Type B pancreatic cell (in vitro differentiated cells): Measurements from ENCODE around the gene SYTL1. TPM values are rescaled to one million over a fixed set of nuclear protein-coding genes. Genes with fewer than 3 reads are reported as not detected.

Experiments used
- DNase-seq: peaks from one replicate; pipeline ENCODE4 v3.0.0; 2021; ENCODE audit warnings: mixed read lengths; ENCODE audit not compliant: unreplicated experiment; ENCODE audit errors: extremely low spot score
- H3K27ac Mint-ChIP-seq: 2 replicates; pipeline ENCODE4 v1.8.0; 2021; ENCODE audit warnings: mild to moderate bottlenecking, mixed read lengths
- H3K27me3 Mint-ChIP-seq: 2 replicates; pipeline ENCODE4 v1.8.0; 2021; ENCODE audit warnings: mixed read lengths
- H3K36me3 Mint-ChIP-seq: 2 replicates; pipeline ENCODE4 v1.8.0; 2021; ENCODE audit warnings: mixed read lengths
- H3K4me1 Mint-ChIP-seq: one replicate; pipeline ENCODE4 v1.8.0; 2021; ENCODE audit warnings: mixed read lengths; ENCODE audit not compliant: unreplicated experiment
- H3K4me3 Mint-ChIP-seq: 2 replicates; pipeline ENCODE4 v1.8.0; 2021; ENCODE audit warnings: mild to moderate bottlenecking, mixed read lengths
- H3K9me3 Mint-ChIP-seq: 2 replicates; pipeline ENCODE4 v1.8.0; 2021; ENCODE audit warnings: mixed read lengths
- total RNA-seq: library from RNA; stranded (reverse); gene quantifications from 2 replicates; pipeline ENCODE4 v1.2.1, GENCODE V29; 2021; ENCODE audit warnings: low replicate concordance
- TF ChIP-seq, protein P1 (sequence below): fragments of 200-600 bp; sonication (generic); conservative IDR thresholded peaks from 2 replicates; pipeline ENCODE4 v1.5.0; 2021; ENCODE audit warnings: antibody characterized with exemption, mild to moderate bottlenecking

The SYTL1 gene
- total RNA-seq, 1 donor from 2014 or later = 37.2 TPM

DNA sequence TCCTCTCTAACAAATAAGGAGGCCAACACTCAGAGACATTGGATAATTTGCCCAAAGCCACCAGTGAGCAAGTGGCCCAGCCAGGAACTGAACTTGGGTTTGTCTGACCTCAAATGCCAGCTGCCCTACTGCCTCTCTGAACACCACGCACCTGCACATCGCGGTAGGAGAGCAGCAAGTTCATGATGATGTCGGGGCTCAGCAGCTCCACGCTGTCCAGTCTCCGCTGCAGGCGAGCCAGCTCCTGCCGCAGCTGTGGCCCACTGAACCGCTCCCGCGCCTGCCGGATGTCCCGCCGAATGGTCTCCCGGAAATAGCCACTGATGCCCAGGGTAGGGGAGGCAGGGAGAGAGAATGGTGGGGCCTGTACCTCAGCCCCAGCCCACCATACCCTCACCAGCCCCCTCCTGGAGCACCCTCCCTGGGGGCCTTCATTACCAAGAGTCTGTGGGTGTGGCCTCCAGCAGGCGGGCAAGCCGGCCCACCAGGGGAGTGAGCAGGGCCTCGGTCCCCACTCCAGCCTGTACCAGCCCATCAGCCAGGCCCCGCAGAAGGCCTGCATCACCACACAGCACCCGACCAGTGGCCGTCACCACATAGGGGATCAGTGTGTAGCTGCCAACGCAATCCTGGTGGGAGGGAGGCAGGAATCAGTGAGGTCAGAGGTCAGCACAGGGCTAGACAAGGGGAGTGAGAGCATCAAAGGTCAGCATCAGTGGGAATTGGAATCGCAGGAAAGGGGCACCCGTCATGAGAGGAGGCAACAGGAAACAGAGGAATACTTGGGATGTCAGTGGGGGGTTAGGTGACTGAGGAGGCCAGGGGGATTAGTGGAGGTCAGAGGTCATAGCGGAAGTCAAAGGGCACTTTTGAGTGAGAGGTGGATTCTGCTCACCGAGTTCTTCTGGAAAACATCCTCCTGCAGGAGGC, 22.2 kb downstream of the SYTL1 start:
- H3K27ac Mint-ChIP-seq = peak overlapping the region; percentile 53
- H3K27me3 Mint-ChIP-seq = peaks cover 12% of the 10 kb centered on the region
- DNase-seq = no peak
- H3K4me3 Mint-ChIP-seq = peak overlapping the region; percentile 44
- TF ChIP-seq, protein P1, sequence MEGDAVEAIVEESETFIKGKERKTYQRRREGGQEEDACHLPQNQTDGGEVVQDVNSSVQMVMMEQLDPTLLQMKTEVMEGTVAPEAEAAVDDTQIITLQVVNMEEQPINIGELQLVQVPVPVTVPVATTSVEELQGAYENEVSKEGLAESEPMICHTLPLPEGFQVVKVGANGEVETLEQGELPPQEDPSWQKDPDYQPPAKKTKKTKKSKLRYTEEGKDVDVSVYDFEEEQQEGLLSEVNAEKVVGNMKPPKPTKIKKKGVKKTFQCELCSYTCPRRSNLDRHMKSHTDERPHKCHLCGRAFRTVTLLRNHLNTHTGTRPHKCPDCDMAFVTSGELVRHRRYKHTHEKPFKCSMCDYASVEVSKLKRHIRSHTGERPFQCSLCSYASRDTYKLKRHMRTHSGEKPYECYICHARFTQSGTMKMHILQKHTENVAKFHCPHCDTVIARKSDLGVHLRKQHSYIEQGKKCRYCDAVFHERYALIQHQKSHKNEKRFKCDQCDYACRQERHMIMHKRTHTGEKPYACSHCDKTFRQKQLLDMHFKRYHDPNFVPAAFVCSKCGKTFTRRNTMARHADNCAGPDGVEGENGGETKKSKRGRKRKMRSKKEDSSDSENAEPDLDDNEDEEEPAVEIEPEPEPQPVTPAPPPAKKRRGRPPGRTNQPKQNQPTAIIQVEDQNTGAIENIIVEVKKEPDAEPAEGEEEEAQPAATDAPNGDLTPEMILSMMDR = no peak
- H3K36me3 Mint-ChIP-seq = peaks cover 5% of the 10 kb centered on the region
- H3K9me3 Mint-ChIP-seq = no peaks in the 10 kb centered on the region
- H3K4me1 Mint-ChIP-seq = peaks cover 35% of the 10 kb centered on the region

DNA sequence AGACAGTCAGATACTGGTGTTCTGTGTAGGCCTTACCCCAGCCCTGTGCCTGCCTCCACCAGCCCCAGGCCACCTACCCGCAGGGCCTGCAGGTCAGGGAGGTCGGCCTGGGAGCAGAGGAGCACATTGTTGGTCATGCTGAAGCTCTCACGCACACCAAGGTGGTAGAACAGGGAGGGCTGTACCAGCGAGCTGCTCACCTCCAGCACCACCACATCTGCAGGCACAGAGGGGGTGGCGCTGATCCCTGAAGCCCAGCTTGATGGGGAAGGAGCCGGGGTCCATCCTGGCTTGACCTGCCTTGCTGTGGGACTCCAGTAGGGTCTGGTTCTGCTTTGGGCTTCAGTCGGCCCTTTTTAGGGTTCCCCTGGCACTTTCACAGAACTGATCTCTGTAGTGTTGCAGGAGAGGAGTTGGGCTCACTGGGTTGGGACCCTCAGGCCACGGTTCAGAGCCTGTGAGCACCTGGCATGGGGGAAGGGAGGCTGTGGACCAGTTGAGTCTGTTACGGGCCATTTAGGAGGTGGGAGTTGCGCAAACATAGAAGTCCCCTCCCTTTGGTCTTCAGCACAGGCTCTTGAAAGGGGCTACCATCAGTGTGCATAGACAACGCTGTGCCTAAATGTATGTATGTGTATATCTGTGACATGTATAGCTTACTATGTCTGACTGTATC, 23.0 kb downstream of the SYTL1 start:
- peaks cover 31% of the 10 kb centered on the region for H3K4me1 Mint-ChIP-seq
- no peak for DNase-seq
- peaks cover 4% of the 10 kb centered on the region for H3K27me3 Mint-ChIP-seq
- H3K36me3 Mint-ChIP-seq = peaks cover under 1% of the 10 kb centered on the region
- no peaks in the 10 kb centered on the region for H3K9me3 Mint-ChIP-seq
- TF ChIP-seq, protein P1 = no peak
- peak overlapping the region; percentile 95 for H3K4me3 Mint-ChIP-seq
- peak overlapping the region; percentile 99 for H3K27ac Mint-ChIP-seq

DNA sequence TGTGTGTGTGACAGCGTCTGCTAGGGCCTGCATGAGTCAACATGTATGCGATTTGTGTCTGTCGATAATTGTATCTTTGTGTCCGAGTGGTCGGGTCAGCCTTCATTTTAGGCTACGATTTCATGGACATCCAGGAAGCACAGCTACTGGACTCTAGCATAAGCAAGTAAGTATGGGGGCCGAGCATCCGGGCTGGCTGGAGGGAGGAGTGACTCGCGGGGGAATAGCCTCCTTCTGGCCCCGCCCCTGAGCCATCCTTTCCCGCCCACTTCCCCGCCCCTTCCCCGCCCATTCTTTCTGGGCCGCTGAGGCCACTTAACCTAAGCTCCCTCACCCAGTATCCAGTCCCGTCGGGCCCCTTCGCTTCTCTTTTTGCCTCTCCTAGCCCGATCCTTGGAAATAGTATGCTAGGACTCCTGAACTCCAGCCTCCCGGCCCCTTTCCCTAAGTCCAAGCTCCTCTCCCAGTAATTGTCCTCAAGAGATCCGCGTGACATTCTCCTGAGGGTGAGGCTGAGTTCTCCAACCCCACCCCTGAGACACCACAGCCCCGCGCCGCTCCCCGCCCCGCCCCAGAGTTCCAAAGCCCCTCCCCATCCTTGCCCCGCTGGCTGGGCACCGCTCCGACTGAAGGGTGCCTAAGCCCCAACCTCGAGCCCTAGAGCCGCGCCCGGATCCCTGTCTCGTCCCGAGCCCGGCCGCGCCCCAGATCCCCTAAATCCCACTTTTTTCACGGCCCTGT, 23.7 kb downstream of the SYTL1 start:
- H3K9me3 Mint-ChIP-seq = no peaks in the 10 kb centered on the region
- peaks cover 28% of the 10 kb centered on the region for H3K4me1 Mint-ChIP-seq
- H3K36me3 Mint-ChIP-seq = no peaks in the 10 kb centered on the region
- TF ChIP-seq, protein P1 = no peak
- H3K4me3 Mint-ChIP-seq = peak overlapping the region; percentile 95
- peak; percentile 85 for DNase-seq
- peak overlapping the region; percentile 99 for H3K27ac Mint-ChIP-seq
- H3K27me3 Mint-ChIP-seq = no peaks in the 10 kb centered on the region

DNA sequence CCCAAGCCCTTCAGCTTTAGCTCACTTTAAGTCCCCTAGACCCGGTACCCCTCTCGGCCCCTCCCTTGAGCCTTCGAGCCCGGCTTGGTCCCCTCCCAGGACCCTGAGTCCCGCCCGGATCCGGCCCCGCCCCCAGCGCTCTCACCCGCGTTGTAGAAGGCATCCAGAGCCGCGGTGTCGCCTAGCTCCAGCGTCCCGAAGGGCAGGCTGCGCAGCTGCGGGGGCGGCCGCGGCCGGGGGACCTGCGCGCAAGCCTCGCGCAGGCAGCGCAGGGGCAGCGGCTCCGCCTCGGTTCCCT, 24.2 kb downstream of the SYTL1 start:
- no peaks in the 10 kb centered on the region for H3K27me3 Mint-ChIP-seq
- no peaks in the 10 kb centered on the region for H3K9me3 Mint-ChIP-seq
- peaks cover 28% of the 10 kb centered on the region for H3K4me1 Mint-ChIP-seq
- H3K4me3 Mint-ChIP-seq = peak overlapping the region; percentile 95
- peak; percentile 87 for DNase-seq
- H3K36me3 Mint-ChIP-seq = no peaks in the 10 kb centered on the region
- peak overlapping the region; percentile 99 for H3K27ac Mint-ChIP-seq
- TF ChIP-seq, protein P1 = no peak

DNA sequence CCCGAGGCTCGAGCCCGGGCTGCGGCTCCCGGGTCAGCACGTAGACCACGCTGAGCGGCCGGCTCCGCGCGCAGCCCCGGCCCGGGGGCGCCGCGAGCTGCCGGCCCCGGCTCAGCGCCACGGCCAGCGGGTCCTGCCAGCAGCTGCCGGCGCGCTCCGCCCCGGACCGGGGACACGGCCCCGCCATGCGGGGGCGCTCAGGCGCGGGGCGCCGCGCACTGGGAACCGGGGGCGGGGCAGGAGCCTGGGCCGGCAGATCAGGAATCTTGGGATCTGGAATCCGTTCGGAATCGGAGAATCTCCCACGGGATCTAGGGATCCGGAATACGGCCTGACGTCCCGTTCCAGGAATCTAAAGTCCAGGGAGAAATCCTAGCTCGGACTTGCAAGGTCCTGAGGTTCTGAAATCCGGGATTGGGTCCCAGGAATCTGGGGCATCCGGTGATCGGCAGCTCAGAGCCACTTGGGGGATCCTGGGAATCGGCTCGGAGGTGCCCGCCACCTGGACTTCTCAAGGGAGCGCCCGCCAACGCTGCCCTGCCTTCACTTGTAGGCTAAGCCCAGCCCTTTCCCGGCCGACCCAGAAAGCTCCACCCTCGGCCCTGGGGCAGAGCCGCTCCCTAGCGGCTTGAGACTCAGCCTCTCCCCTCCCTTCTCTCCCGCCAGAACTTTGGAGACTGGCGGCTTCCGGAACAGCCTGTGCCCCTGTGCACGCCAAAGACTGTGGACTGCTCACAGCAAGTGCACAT, 24.8 kb downstream of the SYTL1 start, which contains the start of gene MAP3K6:
Gene MAP3K6, minus strand, starts transcription at position 551 of the 749 bp plus-strand sequence. Its CDS starts 364 bp downstream, at position 187.
- TF ChIP-seq, protein P1 = peak; percentile 56
- no peak for DNase-seq
- peak within 1 kb of the TSS; percentile 95 for H3K4me3 Mint-ChIP-seq
- peaks cover 28% of the 10 kb centered on the region for H3K4me1 Mint-ChIP-seq
- no peaks in the 10 kb centered on the region for H3K27me3 Mint-ChIP-seq
- H3K9me3 Mint-ChIP-seq = no peaks in the 10 kb centered on the region
- peak within 1 kb of the TSS; percentile 99 for H3K27ac Mint-ChIP-seq
- H3K36me3 Mint-ChIP-seq = no peaks in the 10 kb centered on the region
